Right lobe of liver (tissue), 4 donors: ENCODE results near the gene DNAH14.

Source experiments
- CTCF ChIP-seq, 4 donors: fragments of 200-600 bp in 3 of 4; fragments of 450-650 bp in 1 of 4; IDR thresholded peaks; one replicate each; pipeline versions ENCODE4 v1.5.1 to v1.8.0; 2016 to 2022; ENCODE audit warnings: antibody characterized with exemption in 4 of 4, mild to moderate bottlenecking in 2 of 4
- POLR2A ChIP-seq: fragments of 450-650 bp; IDR thresholded peaks from one replicate; pipeline ENCODE4 v1.6.1; 2017; ENCODE audit warnings: antibody characterized with exemption, mild to moderate bottlenecking
- donor health status: DM: no; HTN: no; CAD: no.
- donor health status: DM: no; HTN: no; CAD: no.
- donor health status: DM: no; HTN: yes; CAD: no.

- TF ChIP-seq CTCF (IDR thresholded peaks at IDR 0.05) (no peak), POLR2A (no peak)
Measured at GRCh38 chr1:225355863-225356262, 426.4 kb downstream of the DNAH14 start.
